CD4-positive, alpha-beta memory T cell (primary cell): ENCODE results near the gene SMARCB1. TPM values are rescaled to one million over a fixed set of nuclear protein-coding genes. Genes with fewer than 3 reads are reported as not detected.

Experiments
- CTCF ChIA-PET: fragments of 350-600 bp; sonication (Branson Sonifier 250); formaldehyde crosslinking; loops from one replicate; lab custom pipeline; 2021; ENCODE audit warnings: inconsistent platforms; ENCODE audit not compliant: partially characterized antibody; lab: Charles Lee
- POLR2A ChIA-PET: fragments of 350-600 bp; sonication (Branson Sonifier 250); formaldehyde crosslinking; loops from one replicate; lab custom pipeline; 2021; ENCODE audit not compliant: partially characterized antibody; lab: Charles Lee
- DNase-seq, 5 donors: peaks; one replicate each; pipeline versions ENCODE4 v3.0.0 to v3.0.0-alpha.2; 2020 to 2022; ENCODE audit warnings: mixed read lengths in 1 of 5
- H3K27ac ChIP-seq: one replicate; pipeline ENCODE4 v1.7.0; 2013; ENCODE audit warnings: low read depth, low read length
- H3K27me3 ChIP-seq: 2 replicates; pipeline ENCODE4 v1.7.0; 2013; ENCODE audit warnings: mild to moderate bottlenecking, low read length, moderate library complexity; ENCODE audit not compliant: insufficient read depth
- H3K36me3 ChIP-seq: 2 replicates; pipeline ENCODE4 v1.7.0; 2013; ENCODE audit warnings: mild to moderate bottlenecking, low read length, moderate library complexity; ENCODE audit not compliant: insufficient read depth
- H3K4me1 ChIP-seq: 2 replicates; pipeline ENCODE4 v1.7.0; 2013; ENCODE audit warnings: mild to moderate bottlenecking, low read length, moderate library complexity; ENCODE audit not compliant: insufficient read depth
- H3K4me3 ChIP-seq, 2 donors: one replicate each; pipeline ENCODE4 v1.7.0; 2013; ENCODE audit warnings: low read length in 2 of 2, mild to moderate bottlenecking in 1 of 2
- H3K9me3 ChIP-seq, 2 donors: one replicate each; pipeline ENCODE4 v1.7.0; 2013; ENCODE audit warnings: low read length in 2 of 2, control low read depth in 1 of 2; ENCODE audit not compliant: control insufficient read depth in 1 of 2
- H3K27ac Mint-ChIP-seq, 7 donors: one replicate each; pipeline ENCODE4 v1.8.0; 2020 to 2021; ENCODE audit warnings: mixed read lengths in 7 of 7, mild to moderate bottlenecking in 6 of 7, inconsistent platforms in 3 of 7, moderate library complexity in 3 of 7
- H3K27me3 Mint-ChIP-seq, 2 donors: one replicate each; pipeline ENCODE4 v1.8.0; 2020 to 2021; ENCODE audit warnings: mixed read lengths in 2 of 2
- H3K36me3 Mint-ChIP-seq, 2 donors: one replicate each; pipeline ENCODE4 v1.8.0; 2020 to 2021; ENCODE audit warnings: mixed read lengths in 2 of 2, inconsistent platforms in 1 of 2, mild to moderate bottlenecking in 1 of 2
- H3K4me1 Mint-ChIP-seq, 4 donors: one replicate each; pipeline ENCODE4 v1.8.0; 2020 to 2021; ENCODE audit warnings: mixed read lengths in 4 of 4, mild to moderate bottlenecking in 1 of 4
- H3K4me3 Mint-ChIP-seq, 8 donors: one replicate each; pipeline ENCODE4 v1.8.0; 2020 to 2021; ENCODE audit warnings: mixed read lengths in 8 of 8, mild to moderate bottlenecking in 7 of 8, moderate library complexity in 6 of 8, inconsistent platforms in 3 of 8
- H3K9me3 Mint-ChIP-seq, 8 donors: one replicate each; pipeline ENCODE4 v1.8.0; 2020 to 2021; ENCODE audit warnings: mixed read lengths in 8 of 8, mild to moderate bottlenecking in 5 of 8, inconsistent platforms in 3 of 8, moderate library complexity in 1 of 8
- intact Hi-C: fragments of 100-400 bp; cut with micrococcal nuclease; formaldehyde crosslinking; loops from one replicate; pipeline ENCODE4 v1.15.1; 2023
- polyA plus RNA-seq, 2 donors: library from polyadenylated mRNA; unstranded; fragments of 300-500 nt; fragmentation: Illumina TruSeq; gene quantifications; one replicate each; pipeline ENCODE4 v1.2.3, GENCODE V29; 2021
- total RNA-seq, 2 experiments: library from RNA; stranded (reverse); gene quantifications; one replicate each; pipeline ENCODE4 v1.2.3, GENCODE V29; 2021

SMARCB1 gene
- total and polyA plus RNA-seq, 4 experiments from 2014 or later = 36.6 to 46.0 (median 41.7) TPM

DNA sequence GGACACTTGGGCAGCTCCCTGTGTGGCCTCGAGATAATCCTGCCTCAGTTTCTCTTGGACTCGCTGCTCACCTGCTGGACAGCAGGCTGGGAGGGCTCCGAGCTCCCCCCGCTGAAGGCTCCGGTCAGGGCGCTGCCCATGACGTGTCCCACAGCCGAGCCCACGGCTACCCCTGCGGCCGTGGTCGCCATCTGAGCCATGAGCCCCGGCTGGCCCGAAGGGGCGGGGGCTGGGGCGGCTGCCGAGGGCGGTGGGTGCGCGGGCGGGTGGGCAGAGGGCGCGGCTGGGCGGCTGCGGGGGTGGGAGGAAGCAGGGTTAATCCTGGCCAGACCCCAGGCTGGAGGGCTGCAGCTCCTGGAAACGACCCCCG is 19.5 kb upstream of the SMARCB1 start:
- no peak for DNase-seq
- Mint-ChIP-seq H3K4me1 (peaks cover 12 to 49% (median 32%) of the 10 kb centered on the region in 4 donors), H3K36me3 (no peaks in the 10 kb centered on the region), H3K27ac (peak overlapping the region in 1 of 7 donors; percentile 9), H3K9me3 (no peaks in the 10 kb centered on the region), H3K4me3 (peak overlapping the region; percentile 64 to 87 (median 73)), H3K27me3 (no peaks in the 10 kb centered on the region)
- CTCF ChIA-PET = no interaction called here
- Histone ChIP-seq H3K27me3 (no peaks in the 10 kb centered on the region), H3K4me3 (peak overlapping the region; percentile 65 to 82), H3K9me3 (no peaks in the 10 kb centered on the region), H3K27ac (peak overlapping the region; percentile 63), H3K36me3 (peaks cover 7% of the 10 kb centered on the region), H3K4me1 (peaks cover 46% of the 10 kb centered on the region)
- POLR2A ChIA-PET = interaction anchor here (1.0 to 1.7 kb wide), 5 partner anchors 10 to 127 kb away, joined by 3 to 9 read pairs (median 3); partner anchors contain the start of genes MIF and ZNF70
- intact Hi-C loops = loop anchor here (1.0 to 5.0 kb wide), 2 partner anchors 16 to 70 kb away; partner anchors contain the start of gene ZNF70

DNA sequence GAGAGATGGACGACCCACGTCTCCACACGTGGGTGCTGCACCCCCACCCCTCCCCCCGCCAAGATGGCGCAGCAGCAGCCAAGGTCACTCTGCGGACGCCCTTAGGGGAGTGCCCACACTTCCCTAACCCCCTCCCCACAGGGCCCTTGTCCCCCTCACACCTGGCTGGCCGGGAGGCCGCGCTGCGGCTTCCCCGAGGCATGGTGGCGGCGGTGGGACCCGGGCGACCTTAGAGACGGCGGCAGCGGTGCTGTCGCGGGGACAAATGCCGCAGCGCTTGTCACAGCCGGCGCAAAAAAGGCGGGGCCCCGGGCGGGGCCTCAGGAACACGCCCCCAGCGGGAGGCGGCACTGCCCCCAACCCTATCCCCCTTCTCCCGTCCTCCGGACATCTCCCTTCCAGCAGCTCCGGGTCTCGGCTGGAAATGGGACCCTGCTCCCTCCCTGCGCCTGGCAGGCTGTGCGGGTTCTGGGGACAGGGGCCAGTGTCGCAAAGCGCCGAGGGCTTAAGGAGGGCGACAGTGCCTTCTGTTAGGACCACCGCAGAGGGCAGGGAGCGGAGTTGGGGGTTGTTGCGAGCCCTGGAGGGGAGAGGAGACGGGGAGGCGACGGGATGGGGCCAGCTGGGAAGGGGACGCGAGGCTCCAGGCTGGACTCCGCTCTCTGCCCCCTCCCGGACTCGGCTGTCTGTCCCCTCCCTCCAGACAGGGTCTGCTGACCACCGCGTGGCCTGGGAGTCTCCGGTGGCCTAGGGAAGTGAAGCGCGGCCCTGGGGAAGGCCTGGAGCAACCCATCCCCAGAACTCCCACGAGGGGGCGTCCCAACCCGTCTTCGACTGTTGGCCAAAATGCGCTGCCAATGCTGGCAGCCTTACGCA is 18.9 kb upstream of the SMARCB1 start, which contains the start of gene CHCHD10:
CHCHD10 (minus strand) TSS at position 300 of the 876 bp plus-strand sequence; CDS start at position 202, 98 bp downstream.
- Mint-ChIP-seq H3K4me3 (peak within 1 kb of the TSS; percentile 77 to 90 (median 84)), H3K27me3 (no peaks in the 10 kb centered on the region), H3K4me1 (peaks cover 7 to 45% (median 28%) of the 10 kb centered on the region in 4 donors), H3K9me3 (no peaks in the 10 kb centered on the region), H3K27ac (peak within 1 kb of the TSS in 6 of 7 donors; percentile 9 to 88 (median 49)), H3K36me3 (no peaks in the 10 kb centered on the region)
- H3K4me1 ChIP-seq = peaks cover 44% of the 10 kb centered on the region
- H3K9me3 ChIP-seq = no peaks in the 10 kb centered on the region
- peak within 1 kb of the TSS; percentile 63 for H3K27ac ChIP-seq
- CTCF ChIA-PET = interaction anchor here (2.1 kb wide), 1 partner anchor 89 kb away, joined by 9 read pairs; the partner anchor contains the start of gene SLC2A11
- intact Hi-C loops = loop anchor here (1.0 to 5.0 kb wide), 2 partner anchors 17 to 71 kb away; partner anchors contain the start of gene ZNF70
- DNase-seq = peak; percentile 70 to 76 (median 73)
- H3K4me3 ChIP-seq = peak within 1 kb of the TSS; percentile 65 to 82
- no peaks in the 10 kb centered on the region for H3K27me3 ChIP-seq
- peaks cover 7% of the 10 kb centered on the region for H3K36me3 ChIP-seq
- POLR2A ChIA-PET = interaction anchor here (1.0 to 1.7 kb wide), 7 partner anchors 10 to 127 kb away, joined by 3 to 9 read pairs (median 3); partner anchors contain the start of genes MIF, SLC2A11 and ZNF70

DNA sequence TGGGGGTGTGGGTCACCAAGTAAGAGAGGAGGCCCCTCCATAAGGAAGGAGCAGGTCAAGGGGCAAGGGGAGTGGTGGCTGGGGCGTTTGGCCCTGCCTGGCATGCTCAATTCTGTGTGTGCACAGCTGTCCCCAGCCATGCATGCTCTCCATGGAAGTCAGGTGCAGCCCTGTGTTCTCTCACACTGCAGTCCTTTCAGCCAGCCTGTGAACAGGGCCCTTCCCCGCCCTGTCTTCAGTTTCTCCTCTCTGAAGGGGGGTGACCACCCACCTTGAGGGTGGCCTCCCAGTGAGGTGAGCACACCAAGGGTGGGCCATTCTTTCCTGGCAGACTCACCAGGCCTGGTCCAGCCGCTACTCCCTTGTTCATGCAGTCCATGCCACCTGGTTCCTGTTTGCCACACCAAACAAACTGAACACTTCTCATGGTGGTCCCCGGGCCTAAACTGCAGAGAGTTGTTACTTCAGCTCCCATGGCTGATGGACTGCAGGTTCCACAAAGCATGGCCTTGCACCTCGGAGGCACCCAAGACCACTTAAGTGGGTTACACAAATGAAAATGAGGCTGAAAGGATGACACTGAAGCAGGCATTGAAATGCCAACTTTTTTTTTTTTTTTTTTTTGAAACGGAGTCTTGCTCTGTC is 17.3 kb upstream of the SMARCB1 start:
- no peaks in the 10 kb centered on the region for H3K9me3 Mint-ChIP-seq
- Histone ChIP-seq H3K4me3 (no peak overlapping the region), H3K27me3 (no peaks in the 10 kb centered on the region), H3K4me1 (peaks cover 33% of the 10 kb centered on the region), H3K27ac (no peak overlapping the region), H3K36me3 (peaks cover 7% of the 10 kb centered on the region), H3K9me3 (no peaks in the 10 kb centered on the region)
- ChIA-PET CTCF (interaction anchor here (2.0 to 2.1 kb wide), 2 partner anchors 81 to 88 kb away, joined by 5 to 9 read pairs; partner anchors contain the start of gene SLC2A11), POLR2A (interaction anchor here (1.4 to 2.3 kb wide), 2 partner anchors 17 to 19 kb away, joined by 4 to 12 read pairs; partner anchors contain the start of genes SMARCB1 and ZNF70)
- no peaks in the 10 kb centered on the region for H3K36me3 Mint-ChIP-seq
- peak overlapping the region in 6 of 8 donors; percentile 31 to 52 (median 46) for H3K4me3 Mint-ChIP-seq
- H3K27me3 Mint-ChIP-seq = peaks cover 0 to 1% of the 10 kb centered on the region in 2 donors
- intact Hi-C loops = loop anchor here (5.0 kb wide), 1 partner anchor 72 kb away; no protein-coding TSS in a partner anchor
- no peak for DNase-seq
- H3K4me1 Mint-ChIP-seq = peaks cover 8 to 36% (median 27%) of the 10 kb centered on the region in 4 donors
- H3K27ac Mint-ChIP-seq = no peak overlapping the region

DNA sequence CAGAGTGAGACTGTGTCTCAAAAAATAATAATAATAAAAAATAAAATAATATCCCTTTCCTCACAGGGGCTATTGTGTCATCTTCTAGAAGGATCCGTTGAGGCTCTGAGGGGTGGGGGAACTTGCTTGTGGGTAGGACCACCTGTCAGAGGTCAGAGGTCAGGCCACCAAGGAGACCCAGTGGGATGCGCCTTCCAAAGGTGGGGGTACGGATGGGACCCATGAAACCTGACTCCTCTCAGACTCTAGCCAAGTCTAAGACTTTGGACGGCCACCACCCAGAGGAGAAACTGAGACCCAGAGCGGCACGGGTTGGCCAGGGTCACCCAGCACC is 14.5 kb upstream of the SMARCB1 start:
- no peak overlapping the region for H3K27ac ChIP-seq
- peak overlapping the region in 1 of 2 donors; percentile 34 for H3K4me3 ChIP-seq
- ChIA-PET CTCF (interaction anchor here (2.3 kb wide), 1 partner anchor 15 kb away, joined by 6 read pairs; the partner anchor contains the start of gene SMARCB1), POLR2A (interaction anchor here (0.6 to 0.9 kb wide), 2 partner anchors 9 to 85 kb away, joined by 3 to 4 read pairs; partner anchors contain the start of gene SLC2A11)
- no peak for DNase-seq
- no peaks in the 10 kb centered on the region for H3K9me3 ChIP-seq
- Mint-ChIP-seq H3K4me1 (peaks cover 8 to 24% (median 12%) of the 10 kb centered on the region in 4 donors), H3K27me3 (peaks cover 0 to 1% of the 10 kb centered on the region in 2 donors), H3K9me3 (no peaks in the 10 kb centered on the region), H3K27ac (peak overlapping the region in 1 of 7 donors; percentile 68), H3K4me3 (peak overlapping the region in 7 of 8 donors; percentile 35 to 74 (median 65)), H3K36me3 (no peaks in the 10 kb centered on the region)
- H3K27me3 ChIP-seq = no peaks in the 10 kb centered on the region
- no peaks in the 10 kb centered on the region for H3K36me3 ChIP-seq
- H3K4me1 ChIP-seq = peaks cover 21% of the 10 kb centered on the region
- intact Hi-C loops = loop anchor here (1.0 to 2.0 kb wide), 3 partner anchors 15 to 67 kb away; partner anchors contain the start of genes DERL3 and ZNF70

DNA sequence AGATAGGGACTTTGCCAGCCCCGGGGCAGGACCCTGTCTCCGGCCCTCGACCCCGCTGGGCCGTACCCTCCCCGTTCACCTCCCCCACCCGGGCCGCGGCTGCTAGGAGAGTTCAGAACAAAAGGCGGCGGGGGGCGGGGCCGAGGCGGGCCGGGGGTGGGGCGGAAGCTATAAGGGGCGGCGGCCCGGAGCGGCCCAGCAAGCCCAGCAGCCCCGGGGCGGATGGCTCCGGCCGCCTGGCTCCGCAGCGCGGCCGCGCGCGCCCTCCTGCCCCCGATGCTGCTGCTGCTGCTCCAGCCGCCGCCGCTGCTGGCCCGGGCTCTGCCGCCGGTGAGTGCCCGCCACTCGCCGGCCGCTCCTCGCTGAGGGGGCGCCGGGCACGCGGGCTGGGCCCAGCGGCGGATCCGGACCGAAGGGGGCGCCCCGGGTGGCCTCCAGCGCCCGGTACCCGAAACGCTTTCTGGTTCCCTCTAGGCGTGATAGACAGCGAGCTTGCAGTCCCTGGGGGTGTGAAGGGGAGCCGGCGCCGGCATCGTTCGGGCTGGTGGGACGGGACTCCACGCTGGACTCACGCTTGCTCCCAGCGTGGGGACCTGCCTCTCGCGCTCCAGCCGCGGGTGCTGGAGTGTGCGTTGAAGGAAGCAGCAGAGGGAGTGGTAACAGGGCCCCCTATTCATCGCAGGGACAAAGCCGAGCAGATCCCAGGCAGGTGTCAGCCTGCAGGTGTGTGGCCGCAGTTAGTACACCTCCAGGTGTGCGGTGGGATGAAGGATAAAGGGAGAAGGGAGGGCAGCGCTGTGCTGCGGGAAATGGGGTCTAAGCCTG is 13.9 kb upstream of the SMARCB1 start, which contains the start of gene MMP11:
MMP11 (plus strand) TSS at position 201 of the 825 bp plus-strand sequence; CDS start at position 223, 22 bp downstream.
- Histone ChIP-seq H3K4me1 (peaks cover 21% of the 10 kb centered on the region), H3K9me3 (no peaks in the 10 kb centered on the region), H3K27me3 (no peaks in the 10 kb centered on the region), H3K36me3 (no peaks in the 10 kb centered on the region), H3K4me3 (peak within 1 kb of the TSS in 1 of 2 donors; percentile 34), H3K27ac (no peak within 1 kb of the TSS)
- intact Hi-C loops = loop anchor here (1.0 to 2.0 kb wide), 3 partner anchors 14 to 66 kb away; partner anchors contain the start of genes DERL3 and ZNF70
- POLR2A ChIA-PET = interaction anchor here (0.6 to 2.4 kb wide), 3 partner anchors 9 to 84 kb away, joined by 3 to 7 read pairs (median 4); partner anchors contain the start of genes SLC2A11 and SMARCB1
- H3K4me3 Mint-ChIP-seq = peak within 1 kb of the TSS; percentile 47 to 77 (median 68)
- H3K4me1 Mint-ChIP-seq = peaks cover 8 to 24% (median 12%) of the 10 kb centered on the region in 4 donors
- H3K27ac Mint-ChIP-seq = peak within 1 kb of the TSS in 4 of 7 donors; percentile 5 to 72 (median 58)
- no peaks in the 10 kb centered on the region for H3K9me3 Mint-ChIP-seq
- no peaks in the 10 kb centered on the region for H3K36me3 Mint-ChIP-seq
- CTCF ChIA-PET = no interaction called here
- H3K27me3 Mint-ChIP-seq = peaks cover 0 to 1% of the 10 kb centered on the region in 2 donors
- DNase-seq = peak; percentile 29 to 56 (median 39)
